ENCODE data around the gene SAXO1.

- TF ChIP-seq CTCF (IDR thresholded peaks at IDR 0.05) (no peak), POLR2A (IDR thresholded peaks at IDR 0.05) (no peak)
Measured at GRCh38 chr9:18994263-18994916, 38.6 kb downstream of the SAXO1 start.

Data from body of pancreas (tissue), 4 donors.